ENCODE results near the gene TSPAN7.

The TSPAN7 gene

GRCh38 chrX:38594434-38594833 lies 33.1 kb downstream of the TSPAN7 start:
- DNase-seq (ENCODE audit: low spot score) = no peak

GRCh38 chrX:38595801-38596200 lies 34.5 kb downstream of the TSPAN7 start:
- DNase-seq (ENCODE audit: low spot score) = no peak

DNA sequence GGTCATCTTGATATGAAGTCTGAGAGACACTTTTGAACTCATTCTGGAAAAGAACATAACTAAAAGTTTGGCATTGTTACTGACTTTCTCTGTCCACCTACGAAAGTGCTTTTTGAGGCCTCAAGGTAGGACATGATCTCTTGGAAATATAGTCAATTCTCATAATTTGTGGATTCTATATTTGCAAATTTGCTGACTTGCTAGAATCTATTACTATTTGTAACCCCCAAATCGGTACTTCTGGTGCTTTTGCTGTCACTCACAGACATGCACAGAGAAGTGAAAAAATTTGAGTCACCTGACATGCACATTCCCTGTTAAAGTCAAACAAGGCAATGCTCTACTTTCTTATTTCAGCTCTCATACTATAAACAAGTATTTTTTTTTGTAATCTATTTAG lies 35.6 kb downstream of the TSPAN7 start:
- DNase-seq (ENCODE audit: low spot score) = no peak

DNA sequence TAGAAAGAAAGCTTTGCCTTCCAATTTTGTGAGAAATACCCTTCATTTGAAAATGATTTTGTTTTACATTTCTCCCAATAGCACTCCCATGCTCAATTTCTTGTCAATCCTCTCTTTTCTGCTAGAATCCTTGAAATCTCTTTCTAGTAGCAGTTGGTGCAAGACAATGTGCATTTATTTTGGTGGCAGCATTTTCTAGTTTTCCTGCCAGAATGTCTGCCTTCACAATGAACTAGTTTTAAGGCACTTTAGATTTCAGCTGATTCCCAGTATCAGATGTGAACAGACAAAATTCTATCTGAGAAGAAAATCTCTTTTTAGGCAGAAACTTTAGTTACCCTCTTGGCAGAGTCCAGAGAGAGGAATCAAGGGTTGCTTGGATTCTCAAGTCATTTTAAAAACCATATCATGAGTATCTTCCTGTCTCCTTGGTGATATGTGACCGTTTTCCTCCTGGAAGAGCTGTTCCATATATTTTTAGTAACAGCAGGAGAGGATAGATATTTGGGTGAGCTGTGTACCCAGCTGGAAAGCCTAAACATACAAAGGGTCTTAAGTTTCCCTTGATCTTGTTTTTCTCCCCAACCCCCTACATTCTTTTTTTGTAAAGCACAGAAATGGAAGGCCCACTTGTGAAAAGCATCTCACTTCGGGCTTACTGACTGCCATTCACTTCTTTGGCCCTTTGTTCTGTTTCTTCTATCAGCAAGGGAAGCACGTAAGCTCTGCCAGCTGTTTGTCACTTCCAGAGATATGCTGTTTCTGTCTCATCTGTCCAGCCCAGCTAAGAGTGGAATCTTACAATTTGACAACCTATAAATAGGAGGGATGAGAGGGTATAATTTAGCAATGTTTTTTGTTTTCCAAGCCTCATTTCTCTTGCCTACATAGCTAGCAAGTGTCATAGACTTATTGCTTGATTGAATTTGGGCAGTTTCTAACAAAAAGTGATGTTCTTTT lies 38.7 kb downstream of the TSPAN7 start:
- no peak for DNase-seq (ENCODE audit: low spot score)

DNA sequence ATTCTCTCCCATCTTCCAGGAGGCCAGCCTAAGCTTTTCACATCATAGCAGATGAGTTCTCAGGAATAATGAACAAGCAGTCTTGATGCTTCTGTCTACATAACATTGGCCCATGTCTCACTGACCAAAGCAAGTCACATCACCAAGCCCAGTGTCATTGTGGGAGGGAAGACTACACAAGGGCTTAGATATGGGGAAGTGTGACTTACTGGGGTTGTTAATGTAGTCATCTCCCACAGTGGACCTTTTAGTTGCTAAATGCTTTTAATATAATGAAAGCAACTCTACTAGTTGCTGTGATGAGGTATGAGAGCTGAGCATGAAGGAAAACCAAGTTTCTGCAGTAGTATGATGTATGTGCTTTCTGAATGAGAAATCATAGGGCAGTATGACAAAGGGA lies 40.5 kb downstream of the TSPAN7 start:
- DNase-seq (ENCODE audit: low spot score) = no peak

DNA sequence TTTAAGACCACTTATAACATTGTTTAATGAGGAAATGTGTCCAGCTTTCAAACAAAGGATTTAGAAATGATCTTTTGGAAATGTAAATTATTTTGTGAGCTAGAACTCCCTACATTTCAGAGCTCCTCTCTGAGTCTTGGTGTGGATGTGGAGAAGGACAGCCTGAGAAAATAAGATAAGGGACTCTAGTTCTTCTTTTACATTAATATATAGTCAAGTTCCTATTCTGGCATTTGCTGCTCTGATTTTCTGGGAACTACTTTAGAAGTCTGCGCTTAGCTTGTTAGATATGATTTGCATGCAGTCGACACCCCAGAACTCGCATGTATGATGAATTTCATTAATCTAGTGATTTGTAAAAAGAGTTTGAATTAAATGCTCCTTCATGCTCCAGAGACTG lies 45.5 kb downstream of the TSPAN7 start:
- DNase-seq (ENCODE audit: low spot score) = no peak

- no peak for DNase-seq (ENCODE audit: low spot score)
Measured at GRCh38 chrX:38607976-38608375, 46.6 kb downstream of the TSPAN7 start.

DNA sequence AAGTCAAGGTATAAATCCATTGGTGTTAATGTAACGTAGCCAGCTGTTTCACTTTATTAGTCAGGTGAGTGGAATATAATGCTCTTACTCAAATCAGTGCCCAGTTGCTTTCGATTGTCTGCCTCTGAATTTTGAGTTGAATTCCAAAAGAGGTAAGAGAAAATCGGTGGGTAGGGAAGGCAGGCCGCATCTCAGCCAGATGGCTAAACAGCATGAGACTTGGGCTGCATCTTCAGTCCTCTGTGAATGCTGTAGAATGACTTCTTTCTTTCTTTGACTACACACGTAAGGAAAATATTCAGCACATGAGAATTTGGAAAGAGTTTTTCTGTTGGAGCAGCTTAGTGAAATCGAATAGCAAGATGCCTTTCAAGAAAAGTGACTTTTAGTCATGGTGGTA lies 49.5 kb downstream of the TSPAN7 start:
- no peak for DNase-seq (ENCODE audit: low spot score)

DNA sequence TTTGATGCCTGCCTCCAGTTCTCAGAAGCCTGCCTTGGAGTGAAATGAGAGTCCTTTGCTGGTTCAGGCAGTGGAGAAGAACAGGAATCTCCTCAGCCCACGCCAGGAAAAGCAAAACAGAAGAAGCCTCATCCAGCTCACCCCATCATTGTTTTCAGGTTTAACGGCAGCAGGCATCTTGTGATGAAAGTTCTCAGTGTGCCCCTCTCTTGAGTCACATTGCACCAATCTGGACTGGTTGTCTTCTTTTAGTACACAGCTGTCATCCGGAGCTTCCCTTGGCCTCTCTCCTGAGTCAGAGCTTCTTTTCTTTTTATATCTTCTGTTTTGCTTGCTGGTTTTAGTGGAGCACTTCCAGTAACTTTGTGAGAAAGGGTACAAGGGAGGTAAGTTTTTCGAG lies 50.9 kb downstream of the TSPAN7 start:
- DNase-seq (ENCODE audit: low spot score) = no peak

GRCh38 chrX:38614485-38614884 lies 53.1 kb downstream of the TSPAN7 start:
- DNase-seq (ENCODE audit: low spot score) = no peak

DNA sequence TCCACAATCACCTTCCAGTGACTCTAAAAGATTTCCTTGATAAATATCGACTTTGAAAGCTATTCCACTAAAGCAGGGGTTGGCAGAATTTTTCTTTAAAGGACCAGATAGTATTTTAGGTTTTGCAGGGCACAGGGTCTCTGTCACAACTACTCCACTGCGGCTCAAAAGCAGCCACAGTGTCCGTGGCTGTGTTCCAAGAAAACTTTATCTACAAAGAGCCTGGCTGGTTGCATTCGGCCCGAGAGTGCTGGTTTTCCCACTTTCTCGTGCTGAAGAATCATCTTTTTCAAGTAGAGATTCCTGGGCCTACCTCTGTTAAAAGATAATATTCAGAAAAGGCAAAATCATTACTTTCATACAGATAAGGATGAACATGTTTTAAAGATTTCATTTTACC lies 55.6 kb downstream of the TSPAN7 start:
- no peak for DNase-seq (ENCODE audit: low spot score)

GRCh38 chrX:38618180-38618579 lies 56.8 kb downstream of the TSPAN7 start:
- no peak for DNase-seq (ENCODE audit: low spot score)

DNA sequence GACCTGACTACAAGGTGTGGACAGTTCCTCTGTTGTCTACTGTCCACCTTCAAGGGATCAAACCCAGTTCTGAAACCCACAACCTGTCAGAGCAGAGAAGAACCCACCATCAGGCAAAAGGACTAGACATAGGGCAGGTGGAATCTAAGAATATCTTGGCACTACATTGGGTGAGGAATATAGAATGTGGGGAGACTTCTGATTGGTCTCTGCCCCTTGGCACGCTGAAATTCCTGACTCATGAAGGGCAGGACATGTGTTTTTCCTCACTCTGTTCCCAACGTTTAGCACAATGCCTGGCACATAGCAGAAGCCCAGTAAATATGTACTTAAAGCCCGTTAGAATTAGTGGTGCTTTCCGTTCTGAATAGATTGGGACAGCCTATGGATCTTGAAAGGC lies 59.3 kb downstream of the TSPAN7 start:
- no peak for DNase-seq (ENCODE audit: low spot score)

GRCh38 chrX:38626296-38626695 lies 65.0 kb downstream of the TSPAN7 start:
- no peak for DNase-seq (ENCODE audit: low spot score)

- peak; percentile 16 for DNase-seq (ENCODE audit: low spot score)
Measured at GRCh38 chrX:38627683-38628082, 66.3 kb downstream of the TSPAN7 start.

- DNase-seq (ENCODE audit: low spot score) = no peak
Measured at GRCh38 chrX:38628587-38628986, 67.2 kb downstream of the TSPAN7 start.

DNA sequence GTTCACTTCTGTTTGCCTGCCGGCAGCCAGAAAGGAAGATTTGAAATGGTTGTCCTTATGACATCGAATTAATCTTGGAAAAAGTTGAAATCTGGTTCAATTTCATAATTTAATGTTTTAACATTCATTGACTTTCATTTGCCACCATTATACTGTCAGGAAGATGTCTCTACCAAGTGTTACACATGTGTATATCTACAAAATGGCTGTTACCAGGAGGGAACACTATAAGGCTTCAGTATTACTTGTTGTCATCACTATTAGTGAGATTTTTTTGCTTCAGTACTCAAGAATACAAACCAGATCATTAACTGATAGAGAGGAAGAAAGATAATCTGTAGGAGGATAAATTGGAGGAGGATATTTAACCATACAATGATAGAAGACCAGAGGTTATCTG lies 71.2 kb downstream of the TSPAN7 start:
- no peak for DNase-seq (ENCODE audit: low spot score)

GRCh38 chrX:38634665-38635064 lies 73.3 kb downstream of the TSPAN7 start:
- DNase-seq (ENCODE audit: low spot score) = no peak

DNA sequence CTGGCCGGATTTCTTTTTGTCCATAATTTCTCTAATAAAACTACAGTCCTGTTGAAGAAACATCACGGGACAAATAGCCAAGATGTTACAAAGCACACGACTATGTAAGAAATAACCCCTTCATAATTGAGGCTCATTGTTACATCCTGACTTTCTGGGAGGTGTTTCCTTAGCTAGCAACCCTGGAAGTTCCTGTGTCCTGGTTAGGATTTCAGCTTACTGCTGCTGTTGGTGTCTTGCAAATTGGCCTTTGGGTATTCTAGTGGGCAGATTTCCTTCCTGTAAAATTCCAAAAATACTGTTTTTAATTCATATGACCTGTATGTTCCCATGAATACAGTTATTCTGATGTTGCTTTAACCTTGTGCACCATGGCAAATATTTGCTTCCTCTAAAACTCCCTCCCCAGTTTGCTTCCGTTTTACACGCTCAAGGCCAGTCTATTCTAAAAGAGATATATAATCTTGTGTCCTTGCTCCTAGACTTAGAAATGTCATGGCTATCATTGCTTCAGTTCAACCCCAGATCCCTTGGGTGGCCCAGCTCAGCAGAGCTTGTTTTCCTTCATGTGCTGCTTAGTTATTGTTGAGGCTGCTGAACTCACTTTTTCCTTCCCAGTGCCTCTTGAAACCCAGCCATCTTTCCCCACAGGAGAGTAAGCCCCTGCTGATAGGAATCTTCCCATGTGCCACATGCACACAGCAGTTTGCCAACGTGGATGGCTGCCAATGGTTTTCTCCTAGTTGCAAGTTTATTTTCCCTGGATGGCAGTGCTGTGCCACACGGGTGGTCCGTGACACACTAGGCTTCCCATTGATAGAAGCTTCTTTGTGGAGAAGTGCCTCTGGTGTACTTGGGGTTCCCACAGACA lies 75.8 kb downstream of the TSPAN7 start:
- DNase-seq (ENCODE audit: low spot score) = peak; percentile 18

GRCh38 chrX:38638952-38639529 lies 77.7 kb downstream of the TSPAN7 start:
- no peak for DNase-seq (ENCODE audit: low spot score)

GRCh38 chrX:38639730-38640129 lies 78.4 kb downstream of the TSPAN7 start:
- no peak for DNase-seq (ENCODE audit: low spot score)

GRCh38 chrX:38641197-38641596 lies 79.9 kb downstream of the TSPAN7 start:
- DNase-seq (ENCODE audit: low spot score) = no peak

GRCh38 chrX:38643903-38644302 lies 82.6 kb downstream of the TSPAN7 start:
- DNase-seq (ENCODE audit: low spot score) = no peak

Measured in kidney capillary endothelial cell (primary cell).